K562 (cell line): ENCODE results near the gene FBLIM1. TPM values are rescaled to one million over a fixed set of nuclear protein-coding genes. Genes with fewer than 3 reads are reported as not detected.

Source experiments
- BHLHE40 ChIP-seq: IDR thresholded peaks from 2 replicates; pipeline ENCODE4 v1.6.1; 2011; ENCODE audit warnings: low read length, improper control_type of control experiment
- CCNT2 ChIP-seq: IDR thresholded peaks from 2 replicates; pipeline ENCODE4 v1.6.1; 2011; ENCODE audit warnings: borderline replicate concordance, low read depth, mild to moderate bottlenecking, moderate library complexity, mixed read lengths, low read length; ENCODE audit not compliant: insufficient read length; ENCODE audit errors: extremely low read depth
- CSDE1 ChIP-seq, 2 experiments: fragments of 450-650 bp; IDR thresholded peaks; 2 replicates each; pipeline ENCODE4 v1.6.1; 2016; ENCODE audit warnings: mild to moderate bottlenecking in 1 of 2
- FOXA3 ChIP-seq, 2 experiments: fragments of 450-650 bp in 1 of 2; sonication (generic) in 1 of 2; formaldehyde crosslinking; IDR thresholded peaks in 1 of 2; conservative IDR thresholded peaks in 1 of 2; 2 replicates each; pipeline versions ENCODE4 v1.4.0 to v1.8.0; 2020 to 2022; ENCODE audit warnings: mild to moderate bottlenecking in 2 of 2, missing genetic modification reagents in 1 of 2
- GABPB2 ChIP-seq: fragments of 250-450 bp; sonication (Bioruptor Pico); conservative IDR thresholded peaks from 2 replicates; pipeline ENCODE4 v1.5.1; 2021; ENCODE audit warnings: mild to moderate bottlenecking
- JUN ChIP-seq, 2 experiments: sonication (generic) in 1 of 2; formaldehyde crosslinking in 1 of 2; IDR thresholded peaks; 2 replicates each; pipeline versions ENCODE4 v1.6.1 to v1.8.0; 2012 to 2022; ENCODE audit warnings: borderline replicate concordance in 2 of 2, mild to moderate bottlenecking in 2 of 2, improper control_type of control experiment in 1 of 2, low read depth in 1 of 2, low read length in 1 of 2, missing genetic modification reagents in 1 of 2
- KAT7 ChIP-seq: sonication (generic); formaldehyde crosslinking; IDR thresholded peaks from 2 replicates; pipeline ENCODE4 v1.8.0; 2022; ENCODE audit warnings: missing genetic modification reagents, mild to moderate bottlenecking, borderline replicate concordance
- MCM7 ChIP-seq, 2 experiments: fragments of 450-650 bp; IDR thresholded peaks; 2 replicates each; pipeline ENCODE4 v1.6.1; 2016 to 2018
- NCOR1 ChIP-seq: fragments of 450-650 bp; IDR thresholded peaks from 2 replicates; pipeline ENCODE4 v1.6.1; 2016; ENCODE audit warnings: mild to moderate bottlenecking, moderate library complexity
- PCBP2 ChIP-seq: fragments of 200-400 bp; formaldehyde crosslinking; IDR thresholded peaks from 2 replicates; pipeline ENCODE4 v1.6.1; 2018; ENCODE audit warnings: low read length, low read depth, mild to moderate bottlenecking, moderate library complexity; ENCODE audit not compliant: poor library complexity, severe bottlenecking
- PML ChIP-seq: IDR thresholded peaks from 2 replicates; pipeline ENCODE4 v1.6.1; 2012; ENCODE audit warnings: low read length, inconsistent platforms
- PURB ChIP-seq: sonication (generic); formaldehyde crosslinking; IDR thresholded peaks from 2 replicates; pipeline ENCODE4 v1.9.0; 2021; ENCODE audit warnings: low read depth, mild to moderate bottlenecking, missing genetic modification reagents
- RBFOX2 ChIP-seq: fragments of 200-400 bp; formaldehyde crosslinking; IDR thresholded peaks from 2 replicates; pipeline ENCODE4 v1.6.1; 2017; ENCODE audit warnings: low read depth, mild to moderate bottlenecking, low read length, moderate library complexity
- TSC22D4 ChIP-seq: fragments of 450-650 bp; IDR thresholded peaks from 2 replicates; pipeline ENCODE4 v1.6.1; 2016; ENCODE audit warnings: missing genetic modification characterization, missing biosample characterization, control low read depth
- ZNF644 ChIP-seq: fragments of 200-800 bp; sonication (Bioruptor generic); IDR thresholded peaks from 2 replicates; pipeline ENCODE4 v1.6.1; 2016; ENCODE audit warnings: low read depth, missing genetic modification characterization, missing compliant biosample characterization
- polyA plus RNA-seq, 8 experiments: library from polyadenylated mRNA; depleted of rRNA in 4 of 8; stranded (reverse) in 5 of 8; unstranded in 3 of 8; fragments of >200 nt; fragmentation: Nextera tagmentation in 2 of 8; fragmentation: Illumina TruSeq in 1 of 8; extraction: Ambion mirVana in 2 of 8; extraction: Trizol in 1 of 8; gene quantifications; 2 replicates each; pipeline versions ENCODE4 v1.2.1 to v1.2.3, GENCODE V29; 2011 to 2014; ENCODE audit warnings: inconsistent platforms in 1 of 8, missing spikeins in 1 of 8
- total RNA-seq, 7 experiments: library from RNA; depleted of rRNA in 6 of 7; stranded (reverse); fragments of >200 nt in 6 of 7; fragmentation: Illumina TruSeq in 2 of 7; extraction: Trizol in 2 of 7; gene quantifications; 2 replicates each; pipeline versions ENCODE4 v1.2.1 to v1.2.3, GENCODE V29; 2011 to 2021; ENCODE audit warnings: low replicate concordance in 1 of 7
- TF ChIP-seq, protein P1 (sequence below), 2 experiments: fragments of 450-650 bp; conservative IDR thresholded peaks; 2 replicates each; pipeline ENCODE4 v1.6.1; 2017; ENCODE audit warnings: mild to moderate bottlenecking in 2 of 2, moderate library complexity in 2 of 2
- TF ChIP-seq, protein P2 (sequence below), 2 experiments: fragments of 450-650 bp in 1 of 2; sonication (generic) in 1 of 2; formaldehyde crosslinking in 1 of 2; IDR thresholded peaks in 1 of 2; conservative IDR thresholded peaks in 1 of 2; 2 replicates each; pipeline versions ENCODE4 v1.6.1 to v1.8.1; 2016 to 2023; ENCODE audit warnings: mild to moderate bottlenecking in 2 of 2, moderate library complexity in 2 of 2, inconsistent platforms in 1 of 2, missing genetic modification reagents in 1 of 2
- TF ChIP-seq, protein P3 (sequence below): fragments of 250-450 bp; sonication (Bioruptor Pico); IDR thresholded peaks from 2 replicates; pipeline ENCODE4 v1.4.0; 2020; ENCODE audit warnings: mild to moderate bottlenecking
- TF ChIP-seq, protein P4 (sequence below): fragments of 250-450 bp; sonication (Bioruptor Pico); IDR thresholded peaks from 2 replicates; pipeline ENCODE4 v1.8.0; 2022; ENCODE audit warnings: moderate library complexity, mild to moderate bottlenecking, inconsistent platforms
- TF ChIP-seq, protein P5 (sequence below): sonication (generic); formaldehyde crosslinking; IDR thresholded peaks from 2 replicates; pipeline ENCODE4 v1.8.0; 2022; ENCODE audit warnings: mild to moderate bottlenecking, missing genetic modification reagents

The FBLIM1 gene
- total and polyA plus RNA-seq, 9 of the 15 experiments (the other 6 are each of a cell fraction or from before 2014, with no cell fraction given): 0.14 to 0.24 TPM; not detected in 7

DNA sequence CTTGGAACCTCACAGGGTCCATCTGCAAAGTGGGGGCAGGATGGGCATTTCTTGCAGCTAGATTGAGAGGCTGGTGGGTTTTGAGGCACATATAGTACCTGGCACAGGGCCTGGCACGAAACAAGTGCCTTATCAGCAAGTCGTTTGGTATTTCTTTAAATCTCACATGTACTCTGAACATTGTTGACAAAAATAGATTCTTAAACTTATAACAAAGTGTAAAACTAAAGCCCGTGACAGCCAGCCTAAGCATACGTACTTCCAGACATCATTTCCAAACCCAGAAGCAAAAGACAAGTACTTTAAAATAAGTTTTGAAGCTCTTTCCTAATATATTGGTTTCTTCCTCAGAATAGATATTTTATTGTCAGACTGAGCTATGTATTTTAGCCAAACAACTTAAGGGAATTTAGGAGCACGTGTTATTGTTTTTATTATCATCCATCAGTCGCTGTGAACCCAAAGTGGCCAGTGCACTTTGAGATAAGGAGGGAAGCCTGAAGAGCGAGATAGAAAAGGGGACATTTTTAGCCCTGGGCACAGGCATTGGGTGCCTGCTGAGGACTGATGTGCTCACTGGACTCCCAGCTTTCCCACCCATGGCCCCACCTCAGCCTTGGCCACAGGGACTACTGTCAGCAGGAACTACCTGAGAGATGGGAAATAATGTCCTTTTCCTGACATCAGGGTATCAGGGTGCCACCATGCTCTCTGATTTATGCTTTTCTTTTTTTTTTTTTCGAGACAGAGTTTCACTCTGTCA lies 3.0 kb downstream of the FBLIM1 start (continued):
- TF ChIP-seq CCNT2: no peak
- no peak for TF ChIP-seq ZNF644 (tag)
- no peak for TF ChIP-seq MCM7 (IDR thresholded peaks at IDR 0.05)
- no peak for TF ChIP-seq PURB (CRISPR knock-in tag)
- TF ChIP-seq KAT7 (CRISPR knock-in tag): no peak
- no peak for TF ChIP-seq PML
- TF ChIP-seq FOXA3 (CRISPR knock-in tag; conservative IDR thresholded peaks at IDR 0.05 in 1 of 2, IDR thresholded peaks at IDR 0.05 in 1 of 2): no peak
- TF ChIP-seq, protein P1, sequence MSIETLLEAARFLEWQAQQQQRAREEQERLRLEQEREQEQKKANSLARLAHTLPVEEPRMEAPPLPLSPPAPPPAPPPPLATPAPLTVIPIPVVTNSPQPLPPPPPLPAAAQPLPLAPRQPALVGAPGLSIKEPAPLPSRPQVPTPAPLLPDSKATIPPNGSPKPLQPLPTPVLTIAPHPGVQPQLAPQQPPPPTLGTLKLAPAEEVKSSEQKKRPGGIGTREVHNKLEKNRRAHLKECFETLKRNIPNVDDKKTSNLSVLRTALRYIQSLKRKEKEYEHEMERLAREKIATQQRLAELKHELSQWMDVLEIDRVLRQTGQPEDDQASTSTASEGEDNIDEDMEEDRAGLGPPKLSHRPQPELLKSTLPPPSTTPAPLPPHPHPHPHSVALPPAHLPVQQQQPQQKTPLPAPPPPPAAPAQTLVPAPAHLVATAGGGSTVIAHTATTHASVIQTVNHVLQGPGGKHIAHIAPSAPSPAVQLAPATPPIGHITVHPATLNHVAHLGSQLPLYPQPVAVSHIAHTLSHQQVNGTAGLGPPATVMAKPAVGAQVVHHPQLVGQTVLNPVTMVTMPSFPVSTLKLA (conservative IDR thresholded peaks at IDR 0.05): no peak; a peak in 2 of 4 replicates
- no peak; the same call in 1 of the 2 replicates for TF ChIP-seq NCOR1
- no peak for TF ChIP-seq CSDE1 (IDR thresholded peaks at IDR 0.05)
- TF ChIP-seq TSC22D4 (tag): no peak
- TF ChIP-seq JUN (IDR thresholded peaks at IDR 0.05; ENCODE audit: borderline replicate concordance, low read depth, low read length): no peak
- TF ChIP-seq JUN (CRISPR knock-in tag; IDR thresholded peaks at IDR 0.05; ENCODE audit: borderline replicate concordance): no peak
- TF ChIP-seq, protein P2, sequence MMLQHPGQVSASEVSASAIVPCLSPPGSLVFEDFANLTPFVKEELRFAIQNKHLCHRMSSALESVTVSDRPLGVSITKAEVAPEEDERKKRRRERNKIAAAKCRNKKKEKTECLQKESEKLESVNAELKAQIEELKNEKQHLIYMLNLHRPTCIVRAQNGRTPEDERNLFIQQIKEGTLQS (IDR thresholded peaks at IDR 0.05): no peak
- TF ChIP-seq, protein P2 (CRISPR knock-in tag; conservative IDR thresholded peaks at IDR 0.05): no peak
- TF ChIP-seq RBFOX2: no peak
- TF ChIP-seq, protein P3, sequence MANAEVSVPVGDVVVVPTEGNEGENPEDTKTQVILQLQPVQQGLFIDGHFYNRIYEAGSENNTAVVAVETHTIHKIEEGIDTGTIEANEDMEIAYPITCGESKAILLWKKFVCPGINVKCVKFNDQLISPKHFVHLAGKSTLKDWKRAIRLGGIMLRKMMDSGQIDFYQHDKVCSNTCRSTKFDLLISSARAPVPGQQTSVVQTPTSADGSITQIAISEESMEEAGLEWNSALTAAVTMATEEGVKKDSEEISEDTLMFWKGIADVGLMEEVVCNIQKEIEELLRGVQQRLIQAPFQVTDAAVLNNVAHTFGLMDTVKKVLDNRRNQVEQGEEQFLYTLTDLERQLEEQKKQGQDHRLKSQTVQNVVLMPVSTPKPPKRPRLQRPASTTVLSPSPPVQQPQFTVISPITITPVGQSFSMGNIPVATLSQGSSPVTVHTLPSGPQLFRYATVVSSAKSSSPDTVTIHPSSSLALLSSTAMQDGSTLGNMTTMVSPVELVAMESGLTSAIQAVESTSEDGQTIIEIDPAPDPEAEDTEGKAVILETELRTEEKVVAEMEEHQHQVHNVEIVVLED: no peak
- no peak for TF ChIP-seq PCBP2
- no peak for TF ChIP-seq GABPB2 (CRISPR knock-in tag)
- TF ChIP-seq BHLHE40: peak; percentile 78
- TF ChIP-seq, protein P4, sequence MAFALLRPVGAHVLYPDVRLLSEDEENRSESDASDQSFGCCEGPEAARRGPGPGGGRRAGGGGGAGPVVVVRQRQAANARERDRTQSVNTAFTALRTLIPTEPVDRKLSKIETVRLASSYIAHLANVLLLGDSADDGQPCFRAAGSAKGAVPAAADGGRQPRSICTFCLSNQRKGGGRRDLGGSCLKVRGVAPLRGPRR (CRISPR knock-in tag): 0 out of 2 replicates have a peak, but pooled peaks have one; percentile 19
- TF ChIP-seq, protein P5, sequence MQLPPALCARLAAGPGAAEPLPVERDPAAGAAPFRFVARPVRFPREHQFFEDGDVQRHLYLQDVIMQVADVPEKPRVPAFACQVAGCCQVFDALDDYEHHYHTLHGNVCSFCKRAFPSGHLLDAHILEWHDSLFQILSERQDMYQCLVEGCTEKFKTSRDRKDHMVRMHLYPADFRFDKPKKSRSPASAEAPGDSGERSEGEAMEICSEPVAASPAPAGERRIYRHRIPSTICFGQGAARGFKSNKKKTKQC: no peak
